ENCODE measurements around the gene DSC3. TPM values are rescaled to one million over a fixed set of nuclear protein-coding genes. Genes with fewer than 3 reads are reported as not detected.

DSC3 gene
- total and polyA plus RNA-seq, 2 experiments from 2014 or later = 13.9 to 39.7 TPM

- no peaks in the 10 kb centered on the region for H3K27me3 ChIP-seq
- TF ChIP-seq EZH2phosphoT487 (IDR thresholded peaks at IDR 0.05; ENCODE audit: low read depth, severe bottlenecking, unreplicated experiment) = no peak
- TF ChIP-seq CTCF (IDR thresholded peaks at IDR 0.05; ENCODE audit: poor library complexity) = no peak
- H3K4me1 ChIP-seq (ENCODE audit: insufficient read depth) = no peaks in the 10 kb centered on the region
- no peaks in the 10 kb centered on the region for H3K79me2 ChIP-seq
- H2AFZ ChIP-seq = no peak overlapping the region
- H3K9me2 ChIP-seq (replicated peaks; ENCODE audit: insufficient read depth) = no peaks in the 10 kb centered on the region
- H3K4me3 ChIP-seq = no peak overlapping the region
- no peak overlapping the region for H3K4me2 ChIP-seq
- no peak overlapping the region for H3K27ac ChIP-seq
- no peaks in the 10 kb centered on the region for H3K36me3 ChIP-seq (replicated peaks; ENCODE audit: insufficient read depth, low read depth)
- no peaks in the 10 kb centered on the region for H3K9me3 ChIP-seq (ENCODE audit: low read depth)
- no peaks in the 10 kb centered on the region for H4K20me1 ChIP-seq (ENCODE audit: insufficient read depth, poor library complexity, severe bottlenecking)
- DNase-seq (ENCODE audit: low spot score) = no peak
- 70% methylated on average over 8 of the region's 8 CpGs for WGBS (ENCODE audit: low lambda C conversion rate, missing lambda C conversion rate)
Measured at GRCh38 chr18:30999887-31000628, 42.5 kb downstream of the DSC3 start.

- no peak overlapping the region for H3K4me2 ChIP-seq
- no peaks in the 10 kb centered on the region for H3K9me2 ChIP-seq (replicated peaks; ENCODE audit: insufficient read depth)
- no peaks in the 10 kb centered on the region for H3K36me3 ChIP-seq (replicated peaks; ENCODE audit: insufficient read depth, low read depth)
- TF ChIP-seq EZH2 (IDR thresholded peaks at IDR 0.05; ENCODE audit: borderline replicate concordance) (no peak), CTCF (IDR thresholded peaks at IDR 0.05; ENCODE audit: poor library complexity) (peak; percentile 34), EZH2phosphoT487 (IDR thresholded peaks at IDR 0.05; ENCODE audit: low read depth, severe bottlenecking, unreplicated experiment) (no peak)
- no peak for DNase-seq (ENCODE audit: low spot score)
- no peaks in the 10 kb centered on the region for H3K4me1 ChIP-seq (ENCODE audit: insufficient read depth)
- no peaks in the 10 kb centered on the region for H3K27me3 ChIP-seq
- H3K79me2 ChIP-seq = no peaks in the 10 kb centered on the region
- WGBS (ENCODE audit: low lambda C conversion rate, missing lambda C conversion rate) = 58% methylated on average over 2 of the region's 2 CpGs
- no peaks in the 10 kb centered on the region for H3K9me3 ChIP-seq (ENCODE audit: low read depth)
- H3K4me3 ChIP-seq = no peak overlapping the region
- H3K27ac ChIP-seq = no peak overlapping the region
- H2AFZ ChIP-seq = no peak overlapping the region
- no peaks in the 10 kb centered on the region for H4K20me1 ChIP-seq (ENCODE audit: insufficient read depth, poor library complexity, severe bottlenecking)
Measured at GRCh38 chr18:30999186-30999585, 43.4 kb downstream of the DSC3 start.

- H3K9me2 ChIP-seq (replicated peaks; ENCODE audit: insufficient read depth) = no peaks in the 10 kb centered on the region
- H4K20me1 ChIP-seq (ENCODE audit: insufficient read depth, poor library complexity, severe bottlenecking) = no peaks in the 10 kb centered on the region
- no peak for DNase-seq (ENCODE audit: low spot score)
- no peak overlapping the region for H3K4me2 ChIP-seq
- no peaks in the 10 kb centered on the region for H3K27me3 ChIP-seq
- TF ChIP-seq EZH2 (IDR thresholded peaks at IDR 0.05; ENCODE audit: borderline replicate concordance) (no peak), CTCF (IDR thresholded peaks at IDR 0.05; ENCODE audit: poor library complexity) (no peak), EZH2phosphoT487 (IDR thresholded peaks at IDR 0.05; ENCODE audit: low read depth, severe bottlenecking, unreplicated experiment) (no peak)
- no peak overlapping the region for H3K4me3 ChIP-seq
- H3K4me1 ChIP-seq (ENCODE audit: insufficient read depth) = no peaks in the 10 kb centered on the region
- H2AFZ ChIP-seq = no peak overlapping the region
- no peaks in the 10 kb centered on the region for H3K9me3 ChIP-seq (ENCODE audit: low read depth)
- no peaks in the 10 kb centered on the region for H3K36me3 ChIP-seq (replicated peaks; ENCODE audit: insufficient read depth, low read depth)
- no peaks in the 10 kb centered on the region for H3K79me2 ChIP-seq
- no peak overlapping the region for H3K27ac ChIP-seq
- whole genome bisulfite sequencing (ENCODE audit: low lambda C conversion rate, missing lambda C conversion rate) = 66% methylated on average over 2 of the region's 2 CpGs
Measured at GRCh38 chr18:30997223-30997622, 45.3 kb downstream of the DSC3 start.

Data from hepatocyte (in vitro differentiated cells).